GM23338 (cell line): Measurements from ENCODE around the gene RAB3GAP2. TPM values are rescaled to one million over a fixed set of nuclear protein-coding genes. Genes with fewer than 3 reads are reported as not detected.

Experiments
- ATAC-seq: fragments of 200-7000 bp; cut with Tn5 transposase; 3 replicates; pipeline ENCODE4 v1.9.1; 2020
- DNase-seq: peaks from one replicate; pipeline ENCODE4 v3.0.0-alpha.2; 2015; ENCODE audit warnings: low spot score
- H2AFZ ChIP-seq: fragments of 200-600 bp; sonication (generic); 2 replicates; pipeline ENCODE4 v1.8.0; 2016; ENCODE audit warnings: antibody characterized with exemption, mild to moderate bottlenecking, moderate library complexity
- H3F3A ChIP-seq: fragments of 200-600 bp; sonication (generic); replicated peaks from 2 replicates; pipeline ENCODE4 v1.8.0; 2017; ENCODE audit warnings: antibody characterized with exemption, mixed run types, low read depth
- H3K27ac ChIP-seq: fragments of 200-600 bp; sonication (generic); 2 replicates; pipeline ENCODE4 v1.6.1; 2016; ENCODE audit warnings: low read depth
- H3K27me3 ChIP-seq: fragments of 200-600 bp; sonication (generic); 2 replicates; pipeline ENCODE4 v1.8.0; 2016; ENCODE audit warnings: mild to moderate bottlenecking, mixed run types, moderate library complexity; ENCODE audit not compliant: insufficient read depth
- H3K36me3 ChIP-seq: fragments of 200-600 bp; sonication (generic); 2 replicates; pipeline ENCODE4 v1.8.0; 2016; ENCODE audit warnings: mild to moderate bottlenecking; ENCODE audit not compliant: insufficient read depth
- H3K4me1 ChIP-seq: fragments of 200-600 bp; sonication (generic); 2 replicates; pipeline ENCODE4 v1.8.0; 2016; ENCODE audit warnings: mild to moderate bottlenecking, moderate library complexity; ENCODE audit not compliant: insufficient read depth
- H3K4me2 ChIP-seq: fragments of 200-600 bp; sonication (generic); 2 replicates; pipeline ENCODE4 v1.7.1; 2017; ENCODE audit warnings: mixed run types
- H3K4me3 ChIP-seq: fragments of 200-600 bp; sonication (generic); 2 replicates; pipeline ENCODE4 v1.6.1; 2016; ENCODE audit warnings: mixed run types
- H3K79me2 ChIP-seq: fragments of 200-600 bp; sonication (generic); replicated peaks from 2 replicates; pipeline ENCODE4 v1.8.0; 2017; ENCODE audit warnings: mild to moderate bottlenecking; ENCODE audit not compliant: insufficient read depth
- H3K9me2 ChIP-seq: fragments of 200-600 bp; sonication (generic); 2 replicates; pipeline ENCODE4 v1.8.0; 2017; ENCODE audit not compliant: insufficient read depth
- H4K20me1 ChIP-seq: fragments of 200-600 bp; sonication (generic); replicated peaks from 2 replicates; pipeline ENCODE4 v1.8.0; 2017; ENCODE audit warnings: mild to moderate bottlenecking; ENCODE audit not compliant: insufficient read depth
- H3K27ac Mint-ChIP-seq: 2 replicates; pipeline ENCODE4 v1.8.0; 2020; ENCODE audit warnings: inconsistent platforms, mild to moderate bottlenecking, moderate library complexity, mixed read lengths
- H3K27me3 Mint-ChIP-seq: 3 replicates; pipeline ENCODE4 v1.8.0; 2022; ENCODE audit warnings: low read depth, mild to moderate bottlenecking, moderate library complexity, mixed read lengths, inconsistent platforms; ENCODE audit not compliant: insufficient read depth, poor library complexity
- H3K36me3 Mint-ChIP-seq: 3 replicates; pipeline ENCODE4 v1.8.0; 2021; ENCODE audit warnings: low read depth, mild to moderate bottlenecking, inconsistent platforms, moderate library complexity, mixed read lengths
- H3K4me1 Mint-ChIP-seq: 3 replicates; pipeline ENCODE4 v1.8.0; 2020; ENCODE audit warnings: mild to moderate bottlenecking, inconsistent platforms, mixed read lengths
- H3K4me3 Mint-ChIP-seq: 3 replicates; pipeline ENCODE4 v1.8.0; 2021; ENCODE audit warnings: moderate library complexity, mild to moderate bottlenecking, inconsistent platforms, mixed read lengths
- H3K9me3 Mint-ChIP-seq: 3 replicates; pipeline ENCODE4 v1.8.0; 2020; ENCODE audit warnings: moderate library complexity, mild to moderate bottlenecking, inconsistent platforms, mixed read lengths
- CREB1 ChIP-seq: fragments of 250-450 bp; sonication (Bioruptor Pico); IDR thresholded peaks from 2 replicates; pipeline ENCODE4 v1.5.0; 2020; ENCODE audit warnings: low read depth, mild to moderate bottlenecking, moderate library complexity
- EZH2 ChIP-seq: fragments of 200-600 bp; sonication (generic); IDR thresholded peaks from one replicate; pipeline ENCODE4 v1.8.0; 2017; ENCODE audit warnings: antibody characterized with exemption, mild to moderate bottlenecking, low read depth; ENCODE audit not compliant: unreplicated experiment
- EZH2phosphoT487 ChIP-seq: fragments of 200-600 bp; sonication (generic); IDR thresholded peaks from one replicate; pipeline ENCODE4 v1.8.1; 2018; ENCODE audit warnings: antibody characterized with exemption; ENCODE audit not compliant: unreplicated experiment
- JUNB ChIP-seq: IDR thresholded peaks from one replicate; pipeline ENCODE4 v1.6.1; 2016; ENCODE audit warnings: antibody characterized with exemption; ENCODE audit not compliant: unreplicated experiment
- NANOG ChIP-seq: IDR thresholded peaks from 2 replicates; pipeline ENCODE4 v1.6.1; 2016; ENCODE audit warnings: antibody characterized with exemption, borderline replicate concordance
- POLR2AphosphoS5 ChIP-seq: IDR thresholded peaks from 2 replicates; pipeline ENCODE4 v1.6.1; 2016; ENCODE audit warnings: antibody characterized with exemption, low read depth
- STAT1 ChIP-seq: IDR thresholded peaks from one replicate; pipeline ENCODE4 v1.6.1; 2016; ENCODE audit warnings: antibody characterized with exemption; ENCODE audit not compliant: unreplicated experiment
- ZNF114 ChIP-seq: fragments of 250-450 bp; sonication (Bioruptor Pico); IDR thresholded peaks from 2 replicates; pipeline ENCODE4 v1.5.0; 2020; ENCODE audit warnings: mild to moderate bottlenecking, moderate library complexity
- ZNF331 ChIP-seq: fragments of 250-450 bp; sonication (Bioruptor Pico); IDR thresholded peaks from 2 replicates; pipeline ENCODE4 v1.5.0; 2020; ENCODE audit warnings: low read depth, mild to moderate bottlenecking, moderate library complexity
- polyA plus RNA-seq: library from polyadenylated mRNA; unstranded; fragments of >200 nt; fragmentation: Nextera tagmentation; extraction: Ambion mirVana; gene quantifications from 2 replicates; pipeline ENCODE4 v1.2.1, GENCODE V29; 2016
- total RNA-seq: library from RNA; depleted of rRNA; stranded (reverse); fragments of >200 nt; shearing (Covaris generic); gene quantifications from 2 replicates; pipeline ENCODE4 v1.2.3, GENCODE V29; 2014
- TF ChIP-seq, protein P1 (sequence below), 2 experiments: fragments of 200-600 bp in 1 of 2; sonication (generic) in 1 of 2; conservative IDR thresholded peaks; 2 replicates each; pipeline versions ENCODE4 v1.5.1 to v1.6.1; 2016 to 2017; ENCODE audit warnings: antibody characterized with exemption in 2 of 2, low read depth in 2 of 2, mild to moderate bottlenecking in 2 of 2, moderate library complexity in 1 of 2
- TF ChIP-seq, protein P2 (sequence below): fragments of 250-450 bp; sonication (Bioruptor Pico); IDR thresholded peaks from 2 replicates; pipeline ENCODE4 v1.5.0; 2020; ENCODE audit warnings: mild to moderate bottlenecking, moderate library complexity
- TF ChIP-seq, protein P3 (sequence below): IDR thresholded peaks from one replicate; pipeline ENCODE4 v1.6.1; 2018; ENCODE audit warnings: antibody characterized with exemption; ENCODE audit not compliant: unreplicated experiment
- TF ChIP-seq, protein P4 (sequence below): IDR thresholded peaks from 2 replicates; pipeline ENCODE4 v1.6.1; 2016; ENCODE audit warnings: antibody characterized with exemption

RAB3GAP2 gene
- total and polyA plus RNA-seq, 2 experiments from 2014 or later = 19.4 to 44.6 TPM

DNA sequence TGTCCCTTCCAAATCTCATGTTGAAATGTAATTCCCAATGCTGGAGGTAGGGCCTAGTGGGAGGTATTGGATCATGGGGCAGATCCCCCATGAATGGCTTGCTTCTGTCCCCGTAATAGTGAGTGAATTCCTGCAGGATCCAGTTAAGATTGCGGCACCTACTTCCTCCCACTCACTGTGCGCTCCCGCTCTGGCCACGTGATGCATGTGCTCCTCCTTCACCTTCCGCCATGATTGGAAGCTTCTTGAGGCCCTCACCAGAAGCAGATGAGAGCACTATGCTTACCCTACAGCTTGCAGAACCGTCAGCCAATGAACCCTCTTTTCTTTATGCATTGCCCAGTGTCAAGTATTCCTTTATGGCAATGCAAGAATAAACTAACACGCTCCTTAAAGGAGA is 14.9 kb upstream of the RAB3GAP2 start:
- H3K27ac Mint-ChIP-seq = no peak overlapping the region
- no peaks in the 10 kb centered on the region for H3K79me2 ChIP-seq
- H3F3A ChIP-seq = no peaks in the 10 kb centered on the region
- no peak overlapping the region; the same call in 1 of the 2 replicates for H2AFZ ChIP-seq
- peaks cover 4% of the 10 kb centered on the region for H3K27me3 Mint-ChIP-seq
- H3K27ac ChIP-seq = no peak overlapping the region
- no peaks in the 10 kb centered on the region for H3K27me3 ChIP-seq
- TF ChIP-seq STAT1 (no peak), CREB1 (CRISPR knock-in tag) (no peak), ZNF331 (CRISPR knock-in tag) (no peak), NANOG (no peak), EZH2phosphoT487 (no peak), POLR2AphosphoS5 (no peak), JUNB (no peak), ZNF114 (CRISPR knock-in tag) (no peak), EZH2 (no peak)
- TF ChIP-seq, protein P1, sequence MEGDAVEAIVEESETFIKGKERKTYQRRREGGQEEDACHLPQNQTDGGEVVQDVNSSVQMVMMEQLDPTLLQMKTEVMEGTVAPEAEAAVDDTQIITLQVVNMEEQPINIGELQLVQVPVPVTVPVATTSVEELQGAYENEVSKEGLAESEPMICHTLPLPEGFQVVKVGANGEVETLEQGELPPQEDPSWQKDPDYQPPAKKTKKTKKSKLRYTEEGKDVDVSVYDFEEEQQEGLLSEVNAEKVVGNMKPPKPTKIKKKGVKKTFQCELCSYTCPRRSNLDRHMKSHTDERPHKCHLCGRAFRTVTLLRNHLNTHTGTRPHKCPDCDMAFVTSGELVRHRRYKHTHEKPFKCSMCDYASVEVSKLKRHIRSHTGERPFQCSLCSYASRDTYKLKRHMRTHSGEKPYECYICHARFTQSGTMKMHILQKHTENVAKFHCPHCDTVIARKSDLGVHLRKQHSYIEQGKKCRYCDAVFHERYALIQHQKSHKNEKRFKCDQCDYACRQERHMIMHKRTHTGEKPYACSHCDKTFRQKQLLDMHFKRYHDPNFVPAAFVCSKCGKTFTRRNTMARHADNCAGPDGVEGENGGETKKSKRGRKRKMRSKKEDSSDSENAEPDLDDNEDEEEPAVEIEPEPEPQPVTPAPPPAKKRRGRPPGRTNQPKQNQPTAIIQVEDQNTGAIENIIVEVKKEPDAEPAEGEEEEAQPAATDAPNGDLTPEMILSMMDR (conservative IDR thresholded peaks at IDR 0.05; ENCODE audit: low read depth in 2 of 2) = no peak
- TF ChIP-seq, protein P2, sequence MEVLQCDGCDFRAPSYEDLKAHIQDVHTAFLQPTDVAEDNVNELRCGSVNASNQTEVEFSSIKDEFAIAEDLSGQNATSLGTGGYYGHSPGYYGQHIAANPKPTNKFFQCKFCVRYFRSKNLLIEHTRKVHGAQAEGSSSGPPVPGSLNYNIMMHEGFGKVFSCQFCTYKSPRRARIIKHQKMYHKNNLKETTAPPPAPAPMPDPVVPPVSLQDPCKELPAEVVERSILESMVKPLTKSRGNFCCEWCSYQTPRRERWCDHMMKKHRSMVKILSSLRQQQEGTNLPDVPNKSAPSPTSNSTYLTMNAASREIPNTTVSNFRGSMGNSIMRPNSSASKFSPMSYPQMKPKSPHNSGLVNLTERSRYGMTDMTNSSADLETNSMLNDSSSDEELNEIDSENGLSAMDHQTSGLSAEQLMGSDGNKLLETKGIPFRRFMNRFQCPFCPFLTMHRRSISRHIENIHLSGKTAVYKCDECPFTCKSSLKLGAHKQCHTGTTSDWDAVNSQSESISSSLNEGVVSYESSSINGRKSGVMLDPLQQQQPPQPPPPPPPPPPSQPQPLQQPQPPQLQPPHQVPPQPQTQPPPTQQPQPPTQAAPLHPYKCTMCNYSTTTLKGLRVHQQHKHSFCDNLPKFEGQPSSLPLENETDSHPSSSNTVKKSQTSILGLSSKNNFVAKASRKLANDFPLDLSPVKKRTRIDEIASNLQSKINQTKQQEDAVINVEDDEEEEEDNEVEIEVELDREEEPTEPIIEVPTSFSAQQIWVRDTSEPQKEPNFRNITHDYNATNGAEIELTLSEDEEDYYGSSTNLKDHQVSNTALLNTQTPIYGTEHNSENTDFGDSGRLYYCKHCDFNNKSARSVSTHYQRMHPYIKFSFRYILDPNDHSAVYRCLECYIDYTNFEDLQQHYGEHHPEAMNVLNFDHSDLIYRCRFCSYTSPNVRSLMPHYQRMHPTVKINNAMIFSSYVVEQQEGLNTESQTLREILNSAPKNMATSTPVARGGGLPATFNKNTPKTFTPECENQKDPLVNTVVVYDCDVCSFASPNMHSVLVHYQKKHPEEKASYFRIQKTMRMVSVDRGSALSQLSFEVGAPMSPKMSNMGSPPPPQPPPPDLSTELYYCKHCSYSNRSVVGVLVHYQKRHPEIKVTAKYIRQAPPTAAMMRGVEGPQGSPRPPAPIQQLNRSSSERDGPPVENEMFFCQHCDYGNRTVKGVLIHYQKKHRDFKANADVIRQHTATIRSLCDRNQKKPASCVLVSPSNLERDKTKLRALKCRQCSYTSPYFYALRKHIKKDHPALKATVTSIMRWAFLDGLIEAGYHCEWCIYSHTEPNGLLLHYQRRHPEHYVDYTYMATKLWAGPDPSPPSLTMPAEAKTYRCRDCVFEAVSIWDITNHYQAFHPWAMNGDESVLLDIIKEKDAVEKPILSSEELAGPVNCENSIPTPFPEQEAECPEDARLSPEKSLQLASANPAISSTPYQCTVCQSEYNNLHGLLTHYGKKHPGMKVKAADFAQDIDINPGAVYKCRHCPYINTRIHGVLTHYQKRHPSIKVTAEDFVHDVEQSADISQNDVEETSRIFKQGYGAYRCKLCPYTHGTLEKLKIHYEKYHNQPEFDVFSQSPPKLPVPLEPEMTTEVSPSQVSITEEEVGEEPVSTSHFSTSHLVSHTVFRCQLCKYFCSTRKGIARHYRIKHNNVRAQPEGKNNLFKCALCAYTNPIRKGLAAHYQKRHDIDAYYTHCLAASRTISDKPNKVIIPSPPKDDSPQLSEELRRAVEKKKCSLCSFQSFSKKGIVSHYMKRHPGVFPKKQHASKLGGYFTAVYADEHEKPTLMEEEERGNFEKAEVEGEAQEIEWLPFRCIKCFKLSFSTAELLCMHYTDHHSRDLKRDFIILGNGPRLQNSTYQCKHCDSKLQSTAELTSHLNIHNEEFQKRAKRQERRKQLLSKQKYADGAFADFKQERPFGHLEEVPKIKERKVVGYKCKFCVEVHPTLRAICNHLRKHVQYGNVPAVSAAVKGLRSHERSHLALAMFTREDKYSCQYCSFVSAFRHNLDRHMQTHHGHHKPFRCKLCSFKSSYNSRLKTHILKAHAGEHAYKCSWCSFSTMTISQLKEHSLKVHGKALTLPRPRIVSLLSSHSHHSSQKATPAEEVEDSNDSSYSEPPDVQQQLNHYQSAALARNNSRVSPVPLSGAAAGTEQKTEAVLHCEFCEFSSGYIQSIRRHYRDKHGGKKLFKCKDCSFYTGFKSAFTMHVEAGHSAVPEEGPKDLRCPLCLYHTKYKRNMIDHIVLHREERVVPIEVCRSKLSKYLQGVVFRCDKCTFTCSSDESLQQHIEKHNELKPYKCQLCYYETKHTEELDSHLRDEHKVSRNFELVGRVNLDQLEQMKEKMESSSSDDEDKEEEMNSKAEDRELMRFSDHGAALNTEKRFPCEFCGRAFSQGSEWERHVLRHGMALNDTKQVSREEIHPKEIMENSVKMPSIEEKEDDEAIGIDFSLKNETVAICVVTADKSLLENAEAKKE = no peak
- TF ChIP-seq, protein P3, sequence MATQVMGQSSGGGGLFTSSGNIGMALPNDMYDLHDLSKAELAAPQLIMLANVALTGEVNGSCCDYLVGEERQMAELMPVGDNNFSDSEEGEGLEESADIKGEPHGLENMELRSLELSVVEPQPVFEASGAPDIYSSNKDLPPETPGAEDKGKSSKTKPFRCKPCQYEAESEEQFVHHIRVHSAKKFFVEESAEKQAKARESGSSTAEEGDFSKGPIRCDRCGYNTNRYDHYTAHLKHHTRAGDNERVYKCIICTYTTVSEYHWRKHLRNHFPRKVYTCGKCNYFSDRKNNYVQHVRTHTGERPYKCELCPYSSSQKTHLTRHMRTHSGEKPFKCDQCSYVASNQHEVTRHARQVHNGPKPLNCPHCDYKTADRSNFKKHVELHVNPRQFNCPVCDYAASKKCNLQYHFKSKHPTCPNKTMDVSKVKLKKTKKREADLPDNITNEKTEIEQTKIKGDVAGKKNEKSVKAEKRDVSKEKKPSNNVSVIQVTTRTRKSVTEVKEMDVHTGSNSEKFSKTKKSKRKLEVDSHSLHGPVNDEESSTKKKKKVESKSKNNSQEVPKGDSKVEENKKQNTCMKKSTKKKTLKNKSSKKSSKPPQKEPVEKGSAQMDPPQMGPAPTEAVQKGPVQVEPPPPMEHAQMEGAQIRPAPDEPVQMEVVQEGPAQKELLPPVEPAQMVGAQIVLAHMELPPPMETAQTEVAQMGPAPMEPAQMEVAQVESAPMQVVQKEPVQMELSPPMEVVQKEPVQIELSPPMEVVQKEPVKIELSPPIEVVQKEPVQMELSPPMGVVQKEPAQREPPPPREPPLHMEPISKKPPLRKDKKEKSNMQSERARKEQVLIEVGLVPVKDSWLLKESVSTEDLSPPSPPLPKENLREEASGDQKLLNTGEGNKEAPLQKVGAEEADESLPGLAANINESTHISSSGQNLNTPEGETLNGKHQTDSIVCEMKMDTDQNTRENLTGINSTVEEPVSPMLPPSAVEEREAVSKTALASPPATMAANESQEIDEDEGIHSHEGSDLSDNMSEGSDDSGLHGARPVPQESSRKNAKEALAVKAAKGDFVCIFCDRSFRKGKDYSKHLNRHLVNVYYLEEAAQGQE = no peak
- TF ChIP-seq, protein P4, sequence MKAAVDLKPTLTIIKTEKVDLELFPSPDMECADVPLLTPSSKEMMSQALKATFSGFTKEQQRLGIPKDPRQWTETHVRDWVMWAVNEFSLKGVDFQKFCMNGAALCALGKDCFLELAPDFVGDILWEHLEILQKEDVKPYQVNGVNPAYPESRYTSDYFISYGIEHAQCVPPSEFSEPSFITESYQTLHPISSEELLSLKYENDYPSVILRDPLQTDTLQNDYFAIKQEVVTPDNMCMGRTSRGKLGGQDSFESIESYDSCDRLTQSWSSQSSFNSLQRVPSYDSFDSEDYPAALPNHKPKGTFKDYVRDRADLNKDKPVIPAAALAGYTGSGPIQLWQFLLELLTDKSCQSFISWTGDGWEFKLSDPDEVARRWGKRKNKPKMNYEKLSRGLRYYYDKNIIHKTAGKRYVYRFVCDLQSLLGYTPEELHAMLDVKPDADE = no peak
- peaks cover 20% of the 10 kb centered on the region for H3K4me1 ChIP-seq
- no peak overlapping the region for H3K4me3 Mint-ChIP-seq
- H3K4me3 ChIP-seq = no peak overlapping the region
- H3K4me1 Mint-ChIP-seq = peaks cover 20% of the 10 kb centered on the region
- H4K20me1 ChIP-seq = no peaks in the 10 kb centered on the region
- H3K36me3 Mint-ChIP-seq = no peaks in the 10 kb centered on the region
- DNase-seq (no peak), ATAC-seq (no peak)
- H3K4me2 ChIP-seq = no peak overlapping the region
- H3K9me2 ChIP-seq = no peaks in the 10 kb centered on the region
- no peaks in the 10 kb centered on the region for H3K36me3 ChIP-seq
- H3K9me3 Mint-ChIP-seq = no peaks in the 10 kb centered on the region
